K562 (cell line): ENCODE results near the gene GNAS-AS1.

Experiments
- CCAR2 ChIP-seq: fragments of 200-400 bp; formaldehyde crosslinking; IDR thresholded peaks from 2 replicates; pipeline ENCODE4 v1.6.1; 2017; ENCODE audit warnings: mild to moderate bottlenecking, low read depth, low read length
- EP400 ChIP-seq: fragments of 450-650 bp; IDR thresholded peaks from 2 replicates; pipeline ENCODE4 v1.6.1; 2017; ENCODE audit warnings: antibody characterized with exemption, mild to moderate bottlenecking, moderate library complexity
- JUNB ChIP-seq: fragments of 450-650 bp; formaldehyde crosslinking; conservative IDR thresholded peaks from 2 replicates; pipeline ENCODE4 v1.4.0; 2020; ENCODE audit warnings: mild to moderate bottlenecking
- MTA3 ChIP-seq: fragments of 450-650 bp; formaldehyde crosslinking; IDR thresholded peaks from 2 replicates; pipeline ENCODE4 v1.6.1; 2017; ENCODE audit warnings: mild to moderate bottlenecking, borderline replicate concordance
- OTX1 ChIP-seq: fragments of 450-650 bp; formaldehyde crosslinking; IDR thresholded peaks from 2 replicates; pipeline ENCODE4 v1.4.0; 2022; ENCODE audit warnings: mild to moderate bottlenecking
- POLR2AphosphoS5 ChIP-seq: IDR thresholded peaks from 2 replicates; pipeline ENCODE4 v1.6.1; 2011; ENCODE audit warnings: mild to moderate bottlenecking, low read depth, low read length, moderate library complexity; ENCODE audit not compliant: control insufficient read depth, insufficient read depth
- RAD21 ChIP-seq, 2 experiments: fragments of 250-450 bp in 1 of 2; fragments of 450-650 bp in 1 of 2; sonication (Bioruptor Pico) in 1 of 2; formaldehyde crosslinking in 1 of 2; IDR thresholded peaks in 1 of 2; conservative IDR thresholded peaks in 1 of 2; 2 replicates each; pipeline versions ENCODE4 v1.4.0 to v1.8.0; 2020 to 2022; ENCODE audit warnings: mild to moderate bottlenecking in 2 of 2, moderate library complexity in 1 of 2
- RBM22 ChIP-seq: fragments of 200-400 bp; formaldehyde crosslinking; IDR thresholded peaks from 2 replicates; pipeline ENCODE4 v1.6.1; 2018; ENCODE audit warnings: low read length, low read depth; ENCODE audit not compliant: poor library complexity, severe bottlenecking
- RNF2 ChIP-seq: sonication (generic); IDR thresholded peaks from 2 replicates; pipeline ENCODE4 v1.6.1; 2016
- ZFP36 ChIP-seq: fragments of 150-350 bp; IDR thresholded peaks from 2 replicates; pipeline ENCODE4 v1.6.1; 2018; ENCODE audit warnings: low read length, low read depth; ENCODE audit not compliant: partially characterized antibody
- TF ChIP-seq, protein P1 (sequence below), 3 experiments: IDR thresholded peaks in 2 of 3; conservative IDR thresholded peaks in 1 of 3; 2 replicates each; pipeline ENCODE4 v1.5.1; 2011 to 2012; ENCODE audit warnings: low read length in 3 of 3, mild to moderate bottlenecking in 3 of 3, control low read depth in 2 of 3, improper control_type of control experiment in 1 of 3, inconsistent platforms in 1 of 3, low read depth in 1 of 3, mixed read lengths in 1 of 3, moderate library complexity in 1 of 3; ENCODE audit not compliant: insufficient read depth in 2 of 3
- TF ChIP-seq, protein P2 (sequence below), 2 experiments: fragments of 450-650 bp in 1 of 2; sonication (generic) in 1 of 2; formaldehyde crosslinking in 1 of 2; IDR thresholded peaks in 1 of 2; conservative IDR thresholded peaks in 1 of 2; 2 replicates each; pipeline versions ENCODE4 v1.6.1 to v1.8.1; 2016 to 2023; ENCODE audit warnings: mild to moderate bottlenecking in 2 of 2, moderate library complexity in 2 of 2, inconsistent platforms in 1 of 2, missing genetic modification reagents in 1 of 2
- TF ChIP-seq, protein P3 (sequence below): sonication (generic); formaldehyde crosslinking; IDR thresholded peaks from 2 replicates; pipeline ENCODE4 v1.8.1; 2022; ENCODE audit warnings: missing genetic modification reagents
- TF ChIP-seq, protein P4 (sequence below): fragments of 450-650 bp; formaldehyde crosslinking; IDR thresholded peaks from 2 replicates; pipeline ENCODE4 v1.4.0; 2022; ENCODE audit warnings: missing genetic modification characterization

DNA sequence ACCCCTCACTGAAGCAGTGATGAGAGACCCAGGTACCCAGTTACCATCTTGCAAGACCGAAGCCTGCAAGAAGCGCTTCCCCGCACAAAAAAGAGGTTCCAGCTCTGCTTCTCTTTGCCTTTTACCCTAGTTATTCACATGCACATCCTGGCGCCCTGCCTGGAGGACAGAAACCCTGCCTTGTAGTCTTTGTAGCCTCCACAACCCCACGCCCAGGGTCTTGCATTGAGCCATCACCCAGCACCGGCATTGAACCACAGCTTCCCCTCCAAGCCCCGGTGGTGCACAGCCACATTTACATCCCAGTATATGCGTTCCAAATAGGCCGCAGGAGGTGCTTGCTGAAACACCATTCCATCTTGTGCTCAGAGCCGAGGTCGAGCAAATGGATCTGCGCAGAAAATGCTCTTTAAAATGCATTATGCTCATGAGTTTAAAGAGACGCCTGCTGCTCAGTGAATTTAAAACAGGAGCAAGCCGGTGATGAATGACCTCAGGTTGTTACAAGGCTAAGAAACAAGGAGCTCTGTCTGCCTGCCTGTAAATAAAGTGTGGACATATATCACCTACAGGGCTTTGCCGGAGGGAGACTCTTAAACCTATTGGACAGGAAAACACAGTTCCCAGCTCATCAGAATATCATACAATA lies 61.7 kb downstream of the GNAS-AS1 start:
- TF ChIP-seq OTX1 (CRISPR knock-in tag) (no peak), CCAR2 (no peak), POLR2AphosphoS5 (no peak), JUNB (CRISPR knock-in tag) (no peak), RBM22 (no peak), RNF2 (no peak), MTA3 (no peak), RAD21 (CRISPR knock-in tag; conservative IDR thresholded peaks at IDR 0.05 in 1 of 2, IDR thresholded peaks at IDR 0.05 in 1 of 2) (no peak), EP400 (no peak), ZFP36 (no peak)
- TF ChIP-seq, protein P1, sequence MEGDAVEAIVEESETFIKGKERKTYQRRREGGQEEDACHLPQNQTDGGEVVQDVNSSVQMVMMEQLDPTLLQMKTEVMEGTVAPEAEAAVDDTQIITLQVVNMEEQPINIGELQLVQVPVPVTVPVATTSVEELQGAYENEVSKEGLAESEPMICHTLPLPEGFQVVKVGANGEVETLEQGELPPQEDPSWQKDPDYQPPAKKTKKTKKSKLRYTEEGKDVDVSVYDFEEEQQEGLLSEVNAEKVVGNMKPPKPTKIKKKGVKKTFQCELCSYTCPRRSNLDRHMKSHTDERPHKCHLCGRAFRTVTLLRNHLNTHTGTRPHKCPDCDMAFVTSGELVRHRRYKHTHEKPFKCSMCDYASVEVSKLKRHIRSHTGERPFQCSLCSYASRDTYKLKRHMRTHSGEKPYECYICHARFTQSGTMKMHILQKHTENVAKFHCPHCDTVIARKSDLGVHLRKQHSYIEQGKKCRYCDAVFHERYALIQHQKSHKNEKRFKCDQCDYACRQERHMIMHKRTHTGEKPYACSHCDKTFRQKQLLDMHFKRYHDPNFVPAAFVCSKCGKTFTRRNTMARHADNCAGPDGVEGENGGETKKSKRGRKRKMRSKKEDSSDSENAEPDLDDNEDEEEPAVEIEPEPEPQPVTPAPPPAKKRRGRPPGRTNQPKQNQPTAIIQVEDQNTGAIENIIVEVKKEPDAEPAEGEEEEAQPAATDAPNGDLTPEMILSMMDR (IDR thresholded peaks at IDR 0.05 in 2 of 3, conservative IDR thresholded peaks at IDR 0.05 in 1 of 3; ENCODE audit: insufficient read depth in 2 of 3, low read depth in 1 of 3, low read length in 3 of 3), result no peak
- TF ChIP-seq, protein P2, sequence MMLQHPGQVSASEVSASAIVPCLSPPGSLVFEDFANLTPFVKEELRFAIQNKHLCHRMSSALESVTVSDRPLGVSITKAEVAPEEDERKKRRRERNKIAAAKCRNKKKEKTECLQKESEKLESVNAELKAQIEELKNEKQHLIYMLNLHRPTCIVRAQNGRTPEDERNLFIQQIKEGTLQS (IDR thresholded peaks at IDR 0.05), result no peak
- TF ChIP-seq, protein P2 (CRISPR knock-in tag; conservative IDR thresholded peaks at IDR 0.05), result no peak
- TF ChIP-seq, protein P3, sequence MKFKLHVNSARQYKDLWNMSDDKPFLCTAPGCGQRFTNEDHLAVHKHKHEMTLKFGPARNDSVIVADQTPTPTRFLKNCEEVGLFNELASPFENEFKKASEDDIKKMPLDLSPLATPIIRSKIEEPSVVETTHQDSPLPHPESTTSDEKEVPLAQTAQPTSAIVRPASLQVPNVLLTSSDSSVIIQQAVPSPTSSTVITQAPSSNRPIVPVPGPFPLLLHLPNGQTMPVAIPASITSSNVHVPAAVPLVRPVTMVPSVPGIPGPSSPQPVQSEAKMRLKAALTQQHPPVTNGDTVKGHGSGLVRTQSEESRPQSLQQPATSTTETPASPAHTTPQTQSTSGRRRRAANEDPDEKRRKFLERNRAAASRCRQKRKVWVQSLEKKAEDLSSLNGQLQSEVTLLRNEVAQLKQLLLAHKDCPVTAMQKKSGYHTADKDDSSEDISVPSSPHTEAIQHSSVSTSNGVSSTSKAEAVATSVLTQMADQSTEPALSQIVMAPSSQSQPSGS (CRISPR knock-in tag), result no peak
- TF ChIP-seq, protein P4, sequence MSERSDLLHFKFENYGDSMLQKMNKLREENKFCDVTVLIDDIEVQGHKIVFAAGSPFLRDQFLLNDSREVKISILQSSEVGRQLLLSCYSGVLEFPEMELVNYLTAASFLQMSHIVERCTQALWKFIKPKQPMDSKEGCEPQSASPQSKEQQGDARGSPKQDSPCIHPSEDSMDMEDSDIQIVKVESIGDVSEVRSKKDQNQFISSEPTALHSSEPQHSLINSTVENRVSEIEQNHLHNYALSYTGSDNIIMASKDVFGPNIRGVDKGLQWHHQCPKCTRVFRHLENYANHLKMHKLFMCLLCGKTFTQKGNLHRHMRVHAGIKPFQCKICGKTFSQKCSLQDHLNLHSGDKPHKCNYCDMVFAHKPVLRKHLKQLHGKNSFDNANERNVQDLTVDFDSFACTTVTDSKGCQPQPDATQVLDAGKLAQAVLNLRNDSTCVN (CRISPR knock-in tag), result no peak
